Stimulated activated CD8-positive, alpha-beta memory T cell treated with anti-CD3 and anti-CD28 coated beads, Interleukin-2, amount 100 ng/mL, for 1 hour (primary cell): ENCODE results near the gene IGDCC3.
"Not testable (repeated sequence)": the region's sequence is repeated elsewhere in the genome, so short reads cannot be mapped to it uniquely, and the experiment has no call there.

Experiments
- DNase-seq, 2 donors: peaks; one replicate each; pipeline ENCODE4 v3.0.0-alpha.2; 2020; ENCODE audit warnings: low read depth in 2 of 2

Gene IGDCC3

DNA sequence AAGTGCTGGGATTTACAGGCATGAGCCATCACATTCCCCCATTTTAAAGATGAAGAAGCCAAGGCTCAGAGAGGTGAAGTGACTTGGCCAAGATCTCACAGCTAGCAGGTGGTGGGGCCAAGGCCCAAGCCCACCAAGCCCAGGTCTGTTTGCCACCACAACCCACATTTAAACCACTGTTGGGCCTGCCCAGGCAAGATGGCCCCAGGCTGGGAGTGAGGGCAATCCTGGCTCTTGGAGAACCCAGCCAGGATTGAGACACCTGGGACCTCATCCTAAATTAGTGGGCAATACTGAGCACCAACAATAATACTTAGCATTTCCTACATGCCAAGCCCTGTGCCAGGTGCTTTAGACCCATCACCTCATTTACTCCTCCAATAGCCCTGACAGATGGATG lies 6.9 kb downstream of the IGDCC3 start:
- DNase-seq: no peak

DNA sequence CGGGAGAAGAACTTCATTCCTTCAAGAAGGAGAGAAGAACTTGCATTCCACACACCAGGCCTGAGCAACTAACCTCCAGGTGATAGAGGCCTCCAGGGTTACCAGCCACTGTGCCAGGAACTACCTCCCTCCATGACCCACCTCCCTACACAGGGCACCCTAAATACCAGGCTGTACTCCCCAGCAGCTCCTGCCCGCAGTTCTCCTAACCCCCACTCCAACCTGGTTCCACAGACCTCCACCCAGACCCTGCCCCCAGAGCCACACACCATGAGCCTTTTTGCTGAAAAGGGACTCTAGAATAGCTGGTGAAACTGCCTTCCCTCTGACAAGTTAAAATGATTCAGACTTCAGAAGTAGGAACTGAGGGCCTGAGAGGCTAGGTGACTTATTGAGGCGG lies 8.2 kb downstream of the IGDCC3 start:
- no peak for DNase-seq

DNA sequence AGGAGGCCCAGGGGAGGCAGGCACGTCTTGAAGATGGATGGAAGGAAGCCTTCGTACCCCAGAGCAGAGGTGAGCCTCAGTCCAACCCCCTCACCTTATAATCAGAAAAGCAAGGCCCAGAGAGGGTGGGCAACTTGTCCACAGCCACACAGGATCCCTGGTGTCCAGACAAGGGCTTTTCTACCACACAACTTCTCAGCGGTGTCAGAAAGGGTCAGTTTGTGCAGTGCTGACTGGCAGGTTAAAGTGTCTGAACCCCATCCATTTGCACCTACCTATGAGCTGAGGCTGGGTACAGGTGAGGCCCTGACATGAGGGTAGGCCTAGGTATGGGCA lies 8.6 kb downstream of the IGDCC3 start:
- DNase-seq: no peak

DNA sequence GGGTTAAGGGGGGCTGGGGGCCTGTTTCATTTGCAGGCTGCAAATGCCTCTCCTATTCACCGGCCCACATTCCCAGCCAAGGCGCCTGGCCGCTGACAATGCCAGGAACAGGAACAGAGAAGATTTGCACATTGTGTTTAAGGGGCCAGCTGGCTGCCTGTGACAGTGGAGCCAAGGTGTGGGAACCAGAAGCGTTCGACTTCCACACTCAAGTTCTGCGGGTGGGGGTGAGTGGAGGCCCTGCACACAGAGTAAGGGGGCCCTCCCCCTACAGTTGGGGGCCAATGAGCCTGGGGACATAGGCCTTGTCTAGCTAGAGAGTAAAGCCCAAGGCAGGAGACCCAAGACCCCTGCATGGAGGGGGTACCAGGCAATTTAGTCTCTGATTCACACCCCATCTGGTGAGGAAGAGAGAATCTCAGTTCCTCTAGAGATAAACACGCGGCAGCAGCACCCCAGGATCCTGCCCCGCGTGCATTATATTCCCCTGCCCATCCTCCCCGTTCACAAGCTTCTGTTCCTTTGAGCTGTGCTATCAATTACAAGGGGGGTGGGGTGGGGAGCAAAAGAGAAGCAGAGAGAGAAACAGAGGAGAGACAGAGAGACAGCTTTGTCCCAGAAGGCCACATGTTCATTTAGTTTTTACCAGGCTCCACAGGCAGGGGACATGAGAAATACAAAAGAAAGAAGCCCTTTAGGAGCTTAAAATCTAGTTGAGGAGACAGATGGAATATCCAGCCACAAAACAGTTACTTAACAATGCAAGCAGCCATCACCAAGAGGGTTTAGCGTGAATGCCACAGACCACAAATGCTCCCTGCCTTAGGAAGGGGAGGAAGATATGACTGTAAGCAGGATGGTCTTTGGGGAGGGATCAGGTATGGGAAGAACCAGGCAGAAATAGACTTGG lies 9.2 kb downstream of the IGDCC3 start:
- no peak for DNase-seq

DNA sequence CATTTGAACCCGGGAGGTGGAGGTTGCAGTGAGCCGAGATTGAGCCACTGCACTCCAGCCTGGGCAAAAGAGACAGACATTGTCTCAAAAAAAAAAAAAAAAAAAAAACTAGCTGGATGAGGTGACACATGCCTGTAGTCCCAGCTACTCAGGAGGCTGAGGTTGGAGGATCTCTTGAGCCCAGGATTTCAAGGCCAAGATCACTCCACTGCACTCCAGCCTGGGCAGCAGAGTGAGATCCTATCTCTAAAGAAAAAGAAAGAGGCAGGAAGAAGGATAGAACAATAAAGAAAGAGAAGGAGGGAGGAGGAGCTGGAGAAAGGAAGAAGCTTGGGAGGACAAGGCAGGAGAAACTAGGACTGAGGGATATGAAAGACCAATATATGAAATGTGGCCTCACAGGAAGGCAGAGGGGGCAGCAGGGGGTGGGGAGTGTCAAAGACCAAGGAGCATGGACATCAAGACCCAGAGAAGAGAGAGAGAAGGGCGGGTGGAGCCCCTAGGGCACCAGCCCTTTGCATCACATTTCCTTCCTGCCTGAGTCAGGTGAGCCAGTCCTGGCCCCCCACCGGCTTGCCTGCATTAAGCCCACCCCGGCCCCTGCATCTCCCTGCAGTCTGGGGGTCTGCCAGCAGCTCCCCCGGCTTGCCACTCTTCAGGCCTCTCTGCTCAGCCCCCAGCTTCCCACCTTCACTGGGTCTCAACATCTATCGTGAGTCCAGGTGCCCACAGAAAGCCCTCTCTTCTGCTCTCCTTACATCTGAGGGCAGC lies 11.5 kb downstream of the IGDCC3 start:
- no peak for DNase-seq

DNA sequence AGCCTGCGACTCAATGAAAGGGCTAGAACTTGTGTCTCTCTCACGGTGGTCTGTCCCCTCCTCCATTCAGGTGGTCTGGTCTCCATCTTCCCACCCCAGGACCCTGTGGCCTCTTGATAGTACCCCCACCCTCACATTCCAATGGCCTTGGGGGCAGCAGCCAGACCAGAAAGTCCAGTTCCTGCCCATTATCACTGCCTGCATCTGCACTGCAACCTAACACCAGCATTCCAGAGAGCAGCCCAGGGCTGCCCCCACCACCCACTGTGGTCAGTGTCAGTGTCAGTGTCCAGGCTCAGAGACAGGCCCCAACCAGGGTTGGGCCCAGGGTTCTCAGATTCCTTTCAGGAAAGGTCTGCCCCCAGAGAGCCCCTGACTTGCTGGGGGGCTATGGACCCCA lies 12.6 kb downstream of the IGDCC3 start:
- no peak for DNase-seq

DNA sequence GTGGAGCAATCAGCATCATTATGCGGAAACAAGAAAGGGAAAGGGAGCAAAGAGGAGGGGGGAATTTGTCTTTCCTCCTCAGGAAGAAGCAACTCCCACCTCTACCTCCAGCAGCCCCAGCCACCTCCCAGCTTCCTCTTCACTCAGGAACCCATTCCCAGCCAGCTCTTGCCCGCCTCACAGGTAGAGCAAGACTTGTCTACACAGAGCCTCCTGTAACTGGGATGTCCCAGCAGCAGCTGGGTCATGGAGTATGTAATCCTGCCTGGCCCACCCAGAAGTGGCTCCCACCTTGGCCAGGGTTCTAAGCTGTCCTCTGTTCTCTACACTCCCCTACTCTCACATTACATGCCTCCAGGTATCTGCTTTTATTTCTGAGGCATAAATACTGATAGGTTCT lies 14.0 kb downstream of the IGDCC3 start:
- DNase-seq: no peak

DNA sequence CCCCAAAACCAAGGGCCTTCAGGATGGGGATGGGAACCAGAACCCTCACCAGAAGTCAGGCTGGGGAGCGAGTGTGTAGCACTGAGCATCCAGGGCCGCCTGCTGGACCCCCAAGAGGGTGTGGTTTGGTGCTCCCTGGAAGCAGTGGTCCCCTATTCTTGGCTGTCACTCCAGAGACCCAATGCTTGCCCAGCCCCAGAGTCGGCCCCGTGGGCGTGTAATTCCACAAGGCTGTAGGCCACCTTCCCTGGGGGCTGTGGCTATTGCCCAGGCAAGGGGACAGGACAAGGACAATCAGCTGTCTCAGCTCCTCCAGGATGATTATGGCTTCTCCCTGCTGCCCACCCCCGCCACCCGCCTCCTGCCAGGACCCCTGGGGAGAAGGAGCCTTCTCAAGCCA lies 14.5 kb downstream of the IGDCC3 start:
- DNase-seq: no peak

DNA sequence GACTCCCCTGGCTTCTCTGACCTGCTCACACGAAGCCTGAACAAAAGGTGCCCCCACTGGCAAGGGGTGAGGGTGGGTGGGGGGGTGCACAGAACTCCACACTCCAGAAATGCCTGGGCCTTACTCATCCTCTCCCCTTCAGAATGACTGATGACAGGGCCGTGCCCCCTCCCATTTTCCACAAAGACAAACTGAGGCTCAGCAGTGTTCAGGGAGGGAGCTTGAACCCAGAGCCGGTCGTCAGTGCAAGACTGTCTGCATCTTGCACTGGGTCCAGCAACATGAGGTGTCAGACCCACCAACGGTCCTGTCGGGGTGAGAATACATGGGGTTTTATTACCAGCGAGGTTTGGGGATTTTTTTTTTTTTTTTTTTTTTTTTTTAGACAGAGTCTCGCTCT lies 15.3 kb downstream of the IGDCC3 start:
- no peak for DNase-seq

DNA sequence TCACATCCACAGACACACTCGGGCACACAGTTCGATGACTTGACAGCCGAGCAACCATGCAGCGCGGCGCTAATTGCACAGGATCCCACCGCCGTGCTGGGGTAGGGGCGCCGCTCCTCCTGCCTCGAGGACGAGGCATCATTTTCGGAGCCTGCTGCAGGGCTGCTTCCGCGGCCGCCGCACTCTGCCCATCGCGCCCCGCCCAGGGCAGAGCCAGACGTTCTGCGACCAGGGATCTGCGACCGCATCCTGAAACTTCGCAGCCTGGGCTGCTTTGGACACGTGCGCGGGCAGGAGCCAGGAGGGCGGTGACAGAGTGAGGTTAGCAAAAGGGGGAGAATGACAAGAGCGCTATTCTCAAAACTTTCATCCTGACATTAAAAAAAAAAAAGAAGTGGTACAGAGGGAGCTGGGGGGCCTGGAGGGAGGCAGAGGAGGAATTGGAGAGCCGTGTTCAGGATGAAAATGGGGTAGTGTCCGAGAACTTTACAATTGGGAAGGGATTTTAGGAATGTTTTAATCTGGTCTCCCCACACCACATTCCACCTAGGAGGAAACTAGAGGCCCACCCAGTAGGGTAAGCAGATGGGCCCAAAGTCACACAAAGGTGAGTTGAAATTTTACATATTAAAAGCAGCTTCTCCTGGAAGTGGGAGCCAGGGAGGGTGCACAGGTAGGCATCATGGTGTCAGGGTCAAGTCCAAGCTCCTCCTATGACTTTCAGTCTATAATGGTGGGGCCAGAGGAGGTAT lies 15.9 kb downstream of the IGDCC3 start:
- DNase-seq: no peak

DNA sequence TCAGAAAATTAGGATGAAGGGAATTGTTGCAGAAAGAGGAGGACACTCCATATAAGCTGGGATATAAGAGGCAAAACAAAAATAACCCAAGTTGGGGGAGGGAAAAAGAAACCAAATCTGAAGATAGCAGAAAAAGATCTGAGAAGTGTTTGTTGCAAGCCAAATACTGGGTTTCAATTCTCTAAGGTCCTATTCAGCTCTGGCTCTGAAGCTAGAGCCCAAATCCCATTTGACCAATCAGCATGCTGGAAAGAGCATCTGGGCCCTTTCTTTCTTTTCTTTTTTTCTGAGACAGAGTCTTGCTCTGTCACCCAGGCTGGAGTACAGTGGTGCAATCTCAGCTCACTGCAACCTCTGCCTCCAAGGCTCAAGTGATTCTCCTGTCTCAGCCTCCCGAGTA lies 17.3 kb downstream of the IGDCC3 start:
- no peak for DNase-seq

DNA sequence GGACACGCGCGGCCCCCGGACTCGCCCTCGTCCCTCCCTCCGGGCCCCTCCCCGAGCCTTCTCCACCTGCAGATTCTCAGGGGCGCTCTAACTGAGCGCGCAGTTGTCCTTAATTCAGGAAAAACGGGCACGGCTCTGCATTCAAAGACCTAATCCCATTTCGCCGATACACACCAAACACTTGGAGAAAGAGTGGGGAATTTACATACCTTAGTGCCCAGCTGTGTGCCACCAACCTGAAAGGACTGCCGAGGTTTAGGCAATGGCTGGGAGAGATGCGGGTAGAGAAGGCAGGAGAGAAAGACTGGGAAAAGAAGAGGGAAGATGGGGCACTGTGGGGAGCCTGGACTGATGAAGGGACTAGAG lies 21.8 kb downstream of the IGDCC3 start:
- DNase-seq: no peak

DNA sequence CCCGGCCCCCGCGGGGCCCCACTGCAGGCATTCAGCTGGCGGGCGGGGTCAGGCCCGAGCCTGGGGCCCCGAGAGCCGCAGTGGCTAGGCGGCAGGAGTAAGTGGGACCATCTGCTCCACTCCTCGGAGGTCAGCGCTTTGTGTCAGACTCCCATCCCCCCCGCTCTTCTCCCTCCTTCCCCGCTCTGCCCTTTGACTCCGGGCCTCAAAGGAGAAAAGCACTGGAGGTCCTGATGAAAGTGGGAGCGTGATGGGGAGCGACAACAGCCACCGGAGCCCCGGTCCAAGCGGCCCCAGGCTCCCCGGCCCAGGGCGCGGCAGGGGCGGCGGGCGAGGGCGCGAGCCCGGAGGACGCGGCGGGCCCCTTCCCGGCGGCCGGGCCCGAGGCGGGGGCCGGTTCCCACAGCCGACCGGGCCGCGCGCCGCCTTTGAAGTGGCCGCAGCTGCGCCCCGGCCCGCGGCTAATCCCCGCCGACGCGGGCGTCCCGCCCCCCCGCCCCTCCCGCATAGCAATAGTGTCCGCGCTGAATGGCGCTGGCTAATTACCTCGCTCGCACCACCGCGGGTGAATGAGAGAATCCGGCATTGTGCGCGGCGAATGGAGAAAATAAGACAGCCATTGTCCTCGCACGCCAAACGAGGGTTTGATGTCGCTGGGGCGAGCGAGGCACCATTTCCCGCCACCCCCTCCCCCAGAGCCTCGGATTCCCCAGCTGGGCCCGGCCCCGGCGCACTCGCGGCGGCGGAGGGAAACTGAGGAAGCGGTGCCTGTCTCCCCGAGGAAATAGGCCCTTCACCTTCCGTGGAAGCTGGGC lies 22.4 kb downstream of the IGDCC3 start:
- DNase-seq: no peak

DNA sequence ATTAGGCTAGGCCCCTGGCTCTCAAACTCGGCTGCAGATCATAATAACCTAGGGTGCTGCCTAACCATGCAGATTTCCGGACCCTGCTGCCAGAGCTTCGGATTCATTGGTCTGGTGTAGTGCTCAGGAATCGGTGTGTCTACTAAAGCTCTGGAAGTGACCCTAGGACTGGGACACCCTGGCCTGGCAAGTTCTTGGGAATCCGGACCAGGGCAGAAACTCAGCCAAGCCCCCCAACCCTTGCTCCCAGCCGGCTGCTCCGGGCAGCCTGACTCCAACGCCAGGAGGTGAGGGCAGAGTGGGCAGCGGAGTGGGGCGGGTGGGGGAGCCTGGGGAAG lies 23.0 kb downstream of the IGDCC3 start:
- DNase-seq: no peak

DNA sequence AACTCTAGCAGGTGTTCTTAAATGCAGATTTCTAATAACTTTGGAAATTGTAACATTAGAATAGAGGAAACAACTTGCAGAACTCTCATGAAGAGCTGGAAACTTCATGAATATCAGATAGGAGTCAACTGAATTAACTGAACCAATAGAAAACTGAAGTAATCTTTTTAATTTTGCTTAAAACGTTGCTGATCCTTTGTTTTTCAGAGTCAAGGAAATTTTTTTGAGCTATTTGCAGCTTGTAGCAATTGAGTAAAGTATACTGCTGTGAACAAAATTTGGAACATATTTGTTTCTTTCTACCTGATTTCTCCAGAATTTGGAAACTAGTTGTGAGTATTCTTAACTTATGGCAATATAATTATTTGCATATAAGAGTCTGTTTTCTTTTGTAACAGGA lies 25.8 kb downstream of the IGDCC3 start:
- not testable (repeated sequence) for DNase-seq

DNA sequence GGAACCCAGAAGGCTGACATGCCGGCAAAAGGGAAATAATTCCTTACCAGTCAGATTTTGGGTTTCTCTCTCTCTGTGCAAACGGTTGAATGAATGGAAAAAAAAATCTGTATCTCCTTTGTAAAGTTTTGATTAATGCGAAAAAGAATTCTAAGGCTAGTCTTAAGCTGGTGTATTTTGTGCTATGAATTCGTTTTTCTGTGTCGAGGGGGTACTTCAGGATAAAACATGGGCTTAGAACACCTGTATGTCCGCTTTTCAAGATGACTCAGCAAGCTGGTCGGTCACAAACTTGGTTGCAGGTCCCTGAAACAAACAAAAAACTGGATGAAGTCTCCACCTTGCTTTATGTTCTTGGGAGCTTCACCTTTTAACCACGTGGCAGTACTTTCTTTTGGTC lies 28.5 kb downstream of the IGDCC3 start:
- DNase-seq: no peak

DNA sequence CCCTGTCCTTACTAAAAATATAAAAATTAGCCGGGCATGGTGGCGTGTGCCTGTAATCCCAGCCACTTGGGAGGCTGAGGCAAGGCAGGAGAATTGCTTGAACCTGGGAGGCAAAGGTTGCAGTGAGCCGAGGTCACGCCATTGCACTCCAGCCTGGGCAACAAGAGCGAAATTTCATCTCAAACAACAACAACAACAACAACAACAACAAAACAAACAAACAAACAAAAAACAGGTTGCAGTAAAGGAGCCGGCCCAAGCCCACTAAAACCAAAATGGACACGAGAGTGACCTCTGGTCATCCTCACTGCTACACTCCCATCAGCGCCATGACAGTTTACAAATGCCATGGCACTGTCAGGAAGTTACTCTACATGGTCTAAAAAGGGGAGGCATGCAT lies 30.0 kb downstream of the IGDCC3 start:
- DNase-seq: not testable (repeated sequence)

DNA sequence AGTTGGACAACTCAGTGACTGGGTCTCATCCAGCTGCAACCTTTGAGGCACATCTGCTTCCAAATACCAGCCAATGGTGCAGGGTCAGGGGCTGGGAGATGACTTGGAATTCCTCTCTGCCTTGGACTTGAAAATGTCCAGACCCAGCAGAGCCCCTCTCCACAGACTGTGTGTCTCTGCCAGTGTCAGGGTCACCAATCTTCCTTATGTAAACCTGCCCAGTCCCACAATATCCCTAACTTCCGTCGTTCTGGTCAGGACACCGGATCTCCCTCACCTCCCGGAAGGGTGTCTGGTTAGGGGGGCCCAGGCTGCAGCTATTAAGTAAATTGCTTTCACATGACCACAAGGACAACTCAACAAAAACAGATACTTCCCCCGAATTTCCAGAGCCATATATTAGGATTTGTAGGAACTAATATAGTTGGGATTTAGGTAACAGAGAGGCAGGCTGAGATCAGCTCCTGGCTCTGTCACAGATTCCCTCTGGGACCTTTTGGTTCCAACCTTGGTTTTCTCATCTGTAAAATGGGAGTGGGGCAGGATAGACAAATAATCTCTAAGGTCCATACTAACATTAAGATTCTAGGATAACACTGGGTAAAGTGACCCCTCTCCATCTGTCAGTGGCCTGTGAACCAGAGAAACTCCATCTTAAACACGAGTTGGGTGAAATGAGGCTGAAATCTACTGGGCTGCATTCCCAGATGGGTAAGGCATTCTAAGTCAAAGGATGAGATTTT lies 30.8 kb downstream of the IGDCC3 start:
- no peak for DNase-seq

DNA sequence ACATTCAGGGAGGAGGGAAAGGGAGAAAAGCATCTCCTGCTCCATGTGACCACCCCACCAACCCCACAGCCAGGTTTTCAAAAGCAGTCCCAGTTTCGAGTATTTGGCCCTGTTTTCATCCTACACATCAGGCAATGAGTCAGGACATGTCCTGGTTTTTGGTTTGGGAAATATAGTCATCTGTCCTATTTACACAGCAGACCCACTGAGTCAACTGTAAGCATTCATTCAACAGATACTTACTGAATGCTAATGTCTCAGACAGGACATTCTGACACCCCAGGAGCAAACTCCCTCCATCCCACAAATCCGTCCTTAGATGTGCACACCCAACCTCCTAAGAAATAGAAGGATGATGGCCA lies 32.9 kb downstream of the IGDCC3 start:
- no peak for DNase-seq

DNA sequence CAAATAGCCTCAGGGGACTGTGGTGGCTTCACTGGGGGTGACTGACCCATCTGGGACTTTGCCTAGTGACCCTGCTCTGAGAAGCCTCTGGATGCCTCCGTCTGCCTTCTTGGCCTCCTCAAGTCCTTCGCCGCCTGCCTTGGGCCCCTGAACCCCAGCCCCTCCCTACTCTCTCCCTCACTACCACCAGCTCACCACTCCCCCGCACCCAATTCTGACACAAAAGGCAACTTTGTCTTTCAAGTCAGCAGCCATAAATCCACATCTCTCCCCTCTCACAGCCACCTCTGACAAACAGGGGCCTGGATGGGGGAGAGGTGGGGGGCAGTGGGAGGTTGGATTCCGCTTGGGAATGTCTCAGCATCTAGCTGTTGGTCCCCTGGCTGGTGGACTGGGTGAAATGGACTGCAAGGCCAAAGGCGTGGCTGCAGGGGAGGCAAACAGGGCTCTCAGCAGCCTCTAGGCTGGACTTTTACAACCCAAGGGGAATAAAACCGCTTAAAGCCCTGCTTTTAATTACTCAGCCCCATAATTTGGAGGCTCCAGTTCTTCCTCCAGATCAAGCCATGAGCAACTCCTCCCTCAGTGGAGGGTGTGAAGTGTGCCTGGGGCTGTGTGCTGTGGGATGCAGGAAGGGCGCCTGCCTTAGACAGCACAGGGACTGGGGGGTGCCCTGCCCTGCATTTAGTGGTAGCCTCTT lies 33.4 kb downstream of the IGDCC3 start:
- DNase-seq: no peak
